Right renal cortex interstitium (tissue), 3 donors: ENCODE measurements around the gene RAB11FIP2. TPM values are rescaled to one million over a fixed set of nuclear protein-coding genes. Genes with fewer than 3 reads are reported as not detected.
"Not testable (repeated sequence)": the region's sequence is repeated elsewhere in the genome, so short reads cannot be mapped to it uniquely, and the experiment has no call there.

Experiments
- DNase-seq, 3 donors: peaks; one replicate each; pipeline ENCODE4 v3.0.0-alpha.2; 2013; ENCODE audit warnings: low read depth in 3 of 3, low spot score in 2 of 3
- polyA plus RNA-seq, 3 donors: library from polyadenylated mRNA; unstranded; fragments of 120-200 nt; gene quantifications; one replicate each; pipeline ENCODE4 v1.2.1, GENCODE V29; 2013; ENCODE audit not compliant: insufficient read length in 3 of 3

Gene RAB11FIP2
- 10 to 100 TPM; 52.0 to 63.6 (median 58.9) TPM for polyA plus RNA-seq

- peak in 2 of 3 donors; percentile 84 to 87 for DNase-seq
These were observed at the start of gene RAB11FIP2 for GRCh38 chr10:118046395-118047156. RAB11FIP2 (minus strand) TSS chr10:118046941; CDS start chr10:118046163, 778 bp downstream.

- DNase-seq, result no peak
These were observed 49.3 kb upstream of the RAB11FIP2 start for GRCh38 chr10:118096022-118096421.

- no peak for DNase-seq
These were observed 45.5 kb upstream of the RAB11FIP2 start for GRCh38 chr10:118092209-118092608.

- no peak for DNase-seq
These were observed 34.1 kb upstream of the RAB11FIP2 start for GRCh38 chr10:118080817-118081216.

- DNase-seq, result no peak
These were observed 30.0 kb upstream of the RAB11FIP2 start for GRCh38 chr10:118076705-118077104.

GRCh38 chr10:118072840-118073239, 26.1 kb upstream of the RAB11FIP2 start:
- no peak for DNase-seq

GRCh38 chr10:118067389-118067788, 20.6 kb upstream of the RAB11FIP2 start:
- DNase-seq, result not testable (repeated sequence)

- no peak for DNase-seq
These were observed 16.1 kb upstream of the RAB11FIP2 start for GRCh38 chr10:118062798-118063238.

- no peak for DNase-seq
These were observed 11.6 kb upstream of the RAB11FIP2 start for GRCh38 chr10:118058371-118058770.

GRCh38 chr10:118057361-118057760, 10.6 kb upstream of the RAB11FIP2 start:
- no peak for DNase-seq

GRCh38 chr10:118054383-118054782, 7.6 kb upstream of the RAB11FIP2 start:
- no peak for DNase-seq

GRCh38 chr10:118052816-118053215, 6.1 kb upstream of the RAB11FIP2 start:
- no peak for DNase-seq

GRCh38 chr10:118047880-118048279, 1.1 kb upstream of the RAB11FIP2 start:
- no peak for DNase-seq

- no peak for DNase-seq
These were observed 497 bp upstream of the RAB11FIP2 start for GRCh38 chr10:118047157-118047719.

- DNase-seq, result no peak
These were observed 825 bp downstream of the RAB11FIP2 start for GRCh38 chr10:118045837-118046394.

GRCh38 chr10:118045158-118045836, 1.4 kb downstream of the RAB11FIP2 start:
- DNase-seq, result no peak

- no peak for DNase-seq
These were observed 3.9 kb downstream of the RAB11FIP2 start for GRCh38 chr10:118042827-118043242.

GRCh38 chr10:118042336-118042735, 4.4 kb downstream of the RAB11FIP2 start:
- DNase-seq, result no peak

GRCh38 chr10:118041316-118041715, 5.4 kb downstream of the RAB11FIP2 start:
- no peak for DNase-seq

GRCh38 chr10:118036281-118036875, 10.4 kb downstream of the RAB11FIP2 start:
- no peak for DNase-seq
